Stomach (tissue), 9 donors: Measurements from ENCODE around the gene ERICH2. TPM values are rescaled to one million over a fixed set of nuclear protein-coding genes. Genes with fewer than 3 reads are reported as not detected.
A peak's percentile ranks its signal among the peaks of the same experiment; 100 is the strongest.

Experiments used
- DNase-seq, 2 donors: peaks; one replicate each; pipeline versions ENCODE4 v3.0.0 to v3.0.0-alpha.2; 2013 to 2019
- H3K27ac ChIP-seq, 5 donors: fragments of 200-600 bp in 4 of 5; sonication (generic) in 4 of 5; one replicate each; pipeline ENCODE4 v1.5.1; 2013 to 2019; ENCODE audit warnings: mild to moderate bottlenecking in 1 of 5, moderate library complexity in 1 of 5
- H3K27me3 ChIP-seq, 3 donors: fragments of 200-600 bp; sonication (generic); one replicate each; pipeline ENCODE4 v1.5.1; 2017 to 2019; ENCODE audit warnings: mixed run types in 1 of 3
- H3K36me3 ChIP-seq, 4 donors: fragments of 200-600 bp; sonication (generic); 1 replicate in 3 of 4; 2 replicates in 1 of 4; pipeline ENCODE4 v1.5.1; 2016 to 2019
- H3K4me1 ChIP-seq, 4 donors: fragments of 200-600 bp; sonication (generic); one replicate each; pipeline ENCODE4 v1.5.1; 2016 to 2019
- H3K4me3 ChIP-seq, 4 donors: fragments of 200-600 bp; sonication (generic) in 3 of 4; one replicate each; pipeline ENCODE4 v1.5.1; 2016 to 2019; ENCODE audit warnings: mild to moderate bottlenecking in 1 of 4
- H3K9me3 ChIP-seq, 4 donors: fragments of 200-600 bp; sonication (generic); one replicate each; pipeline ENCODE4 v1.5.1; 2016 to 2019
- CTCF ChIP-seq, 7 experiments: fragments of 450-650 bp in 4 of 7; fragments of 200-600 bp in 3 of 7; sonication (generic) in 3 of 7; IDR thresholded peaks; one replicate each; pipeline ENCODE4 v1.5.1; 2016 to 2019; ENCODE audit warnings: antibody characterized with exemption in 7 of 7, control low read depth in 2 of 7, mild to moderate bottlenecking in 1 of 7
- EP300 ChIP-seq: sonication (generic); formaldehyde crosslinking; IDR thresholded peaks from one replicate; pipeline ENCODE4 v1.6.1; 2017; ENCODE audit warnings: antibody characterized with exemption
- POLR2A ChIP-seq, 4 donors: fragments of 450-650 bp; IDR thresholded peaks; one replicate each; pipeline ENCODE4 v1.6.1; 2016; ENCODE audit warnings: antibody characterized with exemption in 4 of 4, control low read depth in 2 of 4, mild to moderate bottlenecking in 1 of 4, moderate library complexity in 1 of 4
- POLR2AphosphoS5 ChIP-seq, 3 donors: sonication (generic); formaldehyde crosslinking; IDR thresholded peaks; one replicate each; pipeline ENCODE4 v1.6.1; 2016; ENCODE audit warnings: antibody characterized with exemption in 3 of 3
- WGBS, 5 donors: extraction: QIAGEN DNeasy Blood & Tissue Kit in 3 of 5; methylation state at CpG; one replicate each; pipeline versions ENCODE4 v1.1.5 to v1.1.7; 2013 to 2018; 5-methylcytosine and 5-hydroxymethylcytosine counted together
- intact Hi-C: fragments of 100-400 bp; cut with DNase I; formaldehyde crosslinking; loops from one replicate; pipeline ENCODE4 v1.15.1; 2023; ENCODE audit warnings: low total_unique reads
- polyA plus RNA-seq, 3 donors: library from polyadenylated mRNA; stranded (reverse); fragments of 200-250 nt; gene quantifications; one replicate each; pipeline ENCODE4 v1.2.3, GENCODE V29; 2013
- total RNA-seq, 5 donors: library from RNA; depleted of rRNA; stranded (reverse); fragments of >200 nt; gene quantifications; one replicate each; pipeline versions ENCODE4 v1.1.0 to v1.2.3, GENCODE V29; 2014 to 2016
- donor health status: healthy with polysubstance abuse.
- donor health status: Bipolar disorder and iron deficiency.
- donor health status: healthy.

The ERICH2 gene
- total and polyA plus RNA-seq, 8 donors, result 1.5 to 6.8 (median 6.1) TPM; not detected in 5

DNA sequence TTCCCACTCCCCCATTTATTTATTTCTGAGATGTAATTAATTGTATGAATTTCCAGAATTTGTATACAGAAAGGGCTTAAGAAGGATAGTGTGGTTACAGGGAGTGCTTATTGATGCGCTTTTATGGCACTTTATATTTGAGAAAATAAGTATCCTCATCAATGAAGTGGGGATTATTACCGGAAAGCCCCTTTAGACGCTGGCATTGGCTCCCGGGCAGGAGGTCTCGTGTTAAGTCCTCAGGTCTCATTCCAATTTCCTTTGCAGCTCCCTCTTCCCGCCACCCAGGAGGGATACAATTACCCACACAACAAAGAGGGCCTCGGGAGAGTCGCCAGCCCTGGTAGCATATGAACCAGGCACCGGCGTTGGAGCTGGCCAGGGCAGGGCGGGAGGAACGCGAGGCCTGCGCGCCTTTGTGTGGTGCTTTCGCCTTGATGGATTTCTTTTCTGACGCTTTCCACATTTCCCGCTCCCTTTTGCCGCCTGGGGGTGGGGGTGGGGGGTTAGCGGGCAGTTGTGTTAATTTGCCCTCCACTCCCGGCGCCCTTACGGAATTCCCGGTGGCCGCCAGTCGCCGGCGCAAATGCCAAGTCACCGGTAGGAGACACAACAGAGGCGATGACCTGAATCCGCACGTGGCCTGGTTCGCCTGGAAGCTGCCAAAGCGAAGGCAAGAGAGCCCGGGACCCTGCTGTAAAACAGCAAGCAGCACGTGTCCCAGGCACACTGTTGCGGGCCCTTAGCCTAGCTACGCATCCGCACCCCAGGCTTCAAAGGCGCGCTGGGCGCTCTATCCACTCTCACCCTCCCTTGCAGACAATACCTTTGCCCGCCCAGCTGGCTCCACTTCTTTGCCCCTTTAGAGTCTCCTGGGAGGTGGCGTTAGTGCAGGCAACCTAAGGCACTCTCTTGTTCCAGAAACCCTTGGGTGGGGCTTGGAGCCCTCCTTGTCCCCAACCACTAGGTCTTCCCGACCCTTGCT, 49.8 kb downstream of the ERICH2 start:
- no peak overlapping the region for H3K27ac ChIP-seq
- H3K36me3 ChIP-seq, result no peaks in the 10 kb centered on the region
- peak overlapping the region; percentile 14 to 44 (median 33) for H3K4me3 ChIP-seq
- TF ChIP-seq EP300 (no peak), CTCF (IDR thresholded peaks at IDR 0.05) (no peak), POLR2AphosphoS5 (IDR thresholded peaks at IDR 0.05) (no peak), POLR2A (IDR thresholded peaks at IDR 0.05) (no peak)
- peaks cover 0 to 13% (median 0%) of the 10 kb centered on the region in 4 donors for H3K9me3 ChIP-seq
- peak in 1 of 2 donors; percentile 37 for DNase-seq
- peaks cover 75 to 88% (median 85%) of the 10 kb centered on the region in 4 donors for H3K4me1 ChIP-seq
- peaks cover 61 to 100% (median 97%) of the 10 kb centered on the region in 3 donors for H3K27me3 ChIP-seq
- intact Hi-C loops, result loop anchor here (5.0 to 10.0 kb wide), 3 partner anchors 105 to 455 kb away; partner anchors contain the start of gene SP5
- 10 to 15% (median 13%) methylated on average over 43 to 45 of the region's 45 CpGs for WGBS, 5 donors

DNA sequence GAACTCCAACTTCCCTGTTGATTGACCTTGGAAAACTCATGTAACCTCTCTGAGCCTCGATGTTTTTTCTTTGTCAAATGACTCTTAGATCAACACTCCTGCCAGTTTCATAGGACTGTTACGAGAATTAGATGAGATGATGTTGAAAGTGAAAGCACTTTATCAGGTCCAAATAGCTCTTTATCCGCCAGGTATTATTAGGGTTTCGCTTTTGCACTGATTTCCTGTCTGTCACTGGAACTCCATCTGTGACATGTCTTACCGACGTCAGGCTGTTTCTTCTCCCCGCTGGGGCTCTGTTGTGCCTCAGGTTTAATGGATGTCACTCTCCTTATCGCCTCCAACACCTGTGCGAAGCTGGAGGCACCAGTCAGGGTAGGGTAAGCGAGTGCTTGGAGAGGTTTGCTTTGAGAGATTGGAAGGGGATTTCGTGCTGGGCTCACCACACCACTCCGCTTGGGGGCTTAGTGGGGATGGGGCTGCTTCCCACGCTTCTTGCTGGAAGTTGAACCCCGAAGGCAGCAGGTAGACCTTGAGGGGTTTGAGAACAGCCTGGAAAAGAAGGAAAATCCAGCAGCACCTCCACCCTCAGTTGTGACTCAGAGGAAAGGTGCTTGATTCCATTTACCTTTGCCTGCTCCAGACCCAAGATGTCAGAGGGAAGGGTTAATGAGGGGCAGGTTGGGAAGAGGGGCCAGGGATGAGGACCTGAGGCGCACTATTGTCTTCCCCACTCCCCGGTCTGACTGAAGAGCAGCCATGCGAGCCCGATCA, 50.8 kb downstream of the ERICH2 start:
- no peak for TF ChIP-seq CTCF (IDR thresholded peaks at IDR 0.05)
- TF ChIP-seq POLR2AphosphoS5 (IDR thresholded peaks at IDR 0.05), result no peak
- no peak for TF ChIP-seq EP300
- no peak for TF ChIP-seq POLR2A (IDR thresholded peaks at IDR 0.05)
- Histone ChIP-seq H3K4me1 (peaks cover 65 to 78% (median 76%) of the 10 kb centered on the region in 4 donors), H3K27me3 (peaks cover 53 to 100% (median 87%) of the 10 kb centered on the region in 3 donors), H3K27ac (no peak overlapping the region), H3K9me3 (peaks cover 0 to 13% (median 0%) of the 10 kb centered on the region in 4 donors), H3K36me3 (no peaks in the 10 kb centered on the region), H3K4me3 (peak overlapping the region; percentile 14 to 44 (median 33))
- peak in 1 of 2 donors; percentile 40 for DNase-seq
- WGBS, 5 donors, result 12 to 17% (median 13%) methylated on average over 18 of the region's 18 CpGs
- intact Hi-C loops, result no loop called here

GRCh38 chr2:170821531-170822289, 51.5 kb downstream of the ERICH2 start:
- peaks cover 57 to 70% (median 68%) of the 10 kb centered on the region in 4 donors for H3K4me1 ChIP-seq
- no peaks in the 10 kb centered on the region for H3K36me3 ChIP-seq
- 9 to 17% (median 12%) methylated on average over 39 to 40 of the region's 40 CpGs for WGBS, 5 donors
- no peak for TF ChIP-seq CTCF (IDR thresholded peaks at IDR 0.05)
- no peak for TF ChIP-seq EP300
- TF ChIP-seq POLR2A (IDR thresholded peaks at IDR 0.05), result no peak
- TF ChIP-seq POLR2AphosphoS5 (IDR thresholded peaks at IDR 0.05), result no peak
- H3K27me3 ChIP-seq, result peaks cover 53 to 100% (median 80%) of the 10 kb centered on the region in 3 donors
- intact Hi-C loops, result no loop called here
- no peak overlapping the region for H3K27ac ChIP-seq
- peak overlapping the region in 2 of 4 donors; percentile 37 to 44 for H3K4me3 ChIP-seq
- DNase-seq, result peak in 1 of 2 donors; percentile 16
- peaks cover 0 to 13% (median 0%) of the 10 kb centered on the region in 4 donors for H3K9me3 ChIP-seq
